GM21423 (cell line): ENCODE results near the gene KIF13A.
"Not testable (repeated sequence)": the region's sequence is repeated elsewhere in the genome, so short reads cannot be mapped to it uniquely, and the experiment has no call there.

Experiments
- ATAC-seq: cut with Tn5 transposase; IDR thresholded peaks from one replicate; pipeline ENCODE4 v1.9.1; 2021; ENCODE audit warnings: mild to moderate bottlenecking, moderate library complexity; ENCODE audit not compliant: unreplicated experiment

The KIF13A gene

GRCh38 chr6:17987447-17987696 lies at the start of gene KIF13A:
Gene KIF13A (minus strand): TSS chr6:17987635. CDS start chr6:17987463, 172 bp downstream.
- ATAC-seq, result no peak

GRCh38 chr6:18036781-18037180 lies 49.3 kb upstream of the KIF13A start:
- ATAC-seq, result no peak

GRCh38 chr6:18035330-18035854 lies 48.0 kb upstream of the KIF13A start:
- no peak for ATAC-seq

GRCh38 chr6:18034798-18035202 lies 47.4 kb upstream of the KIF13A start:
- no peak for ATAC-seq

GRCh38 chr6:18031680-18032256 lies 44.3 kb upstream of the KIF13A start:
- no peak for ATAC-seq

- no peak for ATAC-seq
Observed at GRCh38 chr6:18031189-18031588, 43.8 kb upstream of the KIF13A start.

- ATAC-seq, result no peak
Observed at GRCh38 chr6:18028332-18028731, 40.9 kb upstream of the KIF13A start.

GRCh38 chr6:18025596-18025995 lies 38.2 kb upstream of the KIF13A start:
- no peak for ATAC-seq

- no peak for ATAC-seq
Observed at GRCh38 chr6:18024876-18025275, 37.4 kb upstream of the KIF13A start.

GRCh38 chr6:18023891-18024290 lies 36.5 kb upstream of the KIF13A start:
- ATAC-seq, result no peak

- ATAC-seq, result no peak
Observed at GRCh38 chr6:18022398-18023231, 35.2 kb upstream of the KIF13A start.

- no peak for ATAC-seq
Observed at GRCh38 chr6:18021166-18021850, 33.9 kb upstream of the KIF13A start.

GRCh38 chr6:18020545-18020944 lies 33.1 kb upstream of the KIF13A start:
- not testable (repeated sequence) for ATAC-seq

GRCh38 chr6:18019539-18020534 lies 32.4 kb upstream of the KIF13A start:
- ATAC-seq, result no peak

GRCh38 chr6:18019133-18019532 lies 31.7 kb upstream of the KIF13A start:
- ATAC-seq, result not testable (repeated sequence)

- no peak for ATAC-seq
Observed at GRCh38 chr6:18016698-18017097, 29.3 kb upstream of the KIF13A start.

GRCh38 chr6:18016133-18016532 lies 28.7 kb upstream of the KIF13A start:
- no peak for ATAC-seq

- no peak for ATAC-seq
Observed at GRCh38 chr6:18011287-18011686, 23.9 kb upstream of the KIF13A start.

- ATAC-seq, result not testable (repeated sequence)
Observed at GRCh38 chr6:18010540-18010939, 23.1 kb upstream of the KIF13A start.

GRCh38 chr6:18004256-18004985 lies 17.0 kb upstream of the KIF13A start:
- no peak for ATAC-seq
